A673 (cell line): Measurements from ENCODE around the gene GNG7.

Experiments used
- EZH2 ChIP-seq: fragments of 200-600 bp; sonication (generic); IDR thresholded peaks from 2 replicates; pipeline ENCODE4 v1.6.1; 2017; ENCODE audit warnings: borderline replicate concordance, low read depth, mild to moderate bottlenecking, mixed read lengths, antibody characterized with exemption, low read length; ENCODE audit not compliant: poor library complexity, severe bottlenecking
- TF ChIP-seq, protein P1 (sequence below): fragments of 300-800, 200-600 bp; sonication (generic); conservative IDR thresholded peaks from 2 replicates; pipeline ENCODE4 v1.5.1; 2017; ENCODE audit warnings: low read depth, mild to moderate bottlenecking, antibody characterized with exemption, low read length, moderate library complexity, mixed read lengths

DNA sequence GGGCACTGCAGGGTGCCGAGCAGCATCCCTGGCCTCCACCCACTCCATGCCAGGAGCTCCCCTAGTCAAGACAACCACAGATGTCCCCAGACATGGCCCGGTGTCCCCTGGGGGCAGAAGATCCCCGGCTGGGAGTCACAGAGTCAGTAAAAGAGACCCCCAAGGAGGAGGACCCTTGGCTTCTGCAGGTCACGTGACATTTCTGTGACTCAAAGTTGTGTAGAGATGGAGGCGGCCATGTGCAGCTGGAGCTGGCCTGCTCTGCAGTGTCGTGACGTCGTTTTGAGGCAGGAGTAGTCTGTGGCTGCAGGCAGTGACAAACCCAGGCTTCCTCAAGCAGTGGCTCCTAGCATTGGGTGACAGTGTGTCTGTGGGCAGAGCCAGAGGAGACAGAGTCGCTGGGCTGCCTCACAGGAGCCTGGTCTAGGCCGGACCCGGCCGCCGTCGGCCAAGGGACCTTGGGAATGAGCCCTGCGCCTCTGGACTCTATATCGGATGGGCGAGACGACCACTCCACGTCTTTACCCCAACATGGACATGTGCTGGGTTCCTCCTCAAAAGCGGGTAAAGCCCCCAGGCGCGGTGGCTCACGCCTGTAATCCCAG lies 26.4 kb upstream of the GNG7 start:
- TF ChIP-seq, protein P1, sequence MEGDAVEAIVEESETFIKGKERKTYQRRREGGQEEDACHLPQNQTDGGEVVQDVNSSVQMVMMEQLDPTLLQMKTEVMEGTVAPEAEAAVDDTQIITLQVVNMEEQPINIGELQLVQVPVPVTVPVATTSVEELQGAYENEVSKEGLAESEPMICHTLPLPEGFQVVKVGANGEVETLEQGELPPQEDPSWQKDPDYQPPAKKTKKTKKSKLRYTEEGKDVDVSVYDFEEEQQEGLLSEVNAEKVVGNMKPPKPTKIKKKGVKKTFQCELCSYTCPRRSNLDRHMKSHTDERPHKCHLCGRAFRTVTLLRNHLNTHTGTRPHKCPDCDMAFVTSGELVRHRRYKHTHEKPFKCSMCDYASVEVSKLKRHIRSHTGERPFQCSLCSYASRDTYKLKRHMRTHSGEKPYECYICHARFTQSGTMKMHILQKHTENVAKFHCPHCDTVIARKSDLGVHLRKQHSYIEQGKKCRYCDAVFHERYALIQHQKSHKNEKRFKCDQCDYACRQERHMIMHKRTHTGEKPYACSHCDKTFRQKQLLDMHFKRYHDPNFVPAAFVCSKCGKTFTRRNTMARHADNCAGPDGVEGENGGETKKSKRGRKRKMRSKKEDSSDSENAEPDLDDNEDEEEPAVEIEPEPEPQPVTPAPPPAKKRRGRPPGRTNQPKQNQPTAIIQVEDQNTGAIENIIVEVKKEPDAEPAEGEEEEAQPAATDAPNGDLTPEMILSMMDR, result no peak
- TF ChIP-seq EZH2, result no peak
